ENCODE data around the gene ASCC2. TPM values are rescaled to one million over a fixed set of nuclear protein-coding genes. Genes with fewer than 3 reads are reported as not detected.
A peak's percentile ranks its signal among the peaks of the same experiment; 100 is the strongest.

The ASCC2 gene
- polyA plus RNA-seq, 2 donors: 61.3 to 142 TPM

- peaks cover 11 to 50% of the 10 kb centered on the region in 2 donors for H3K36me3 ChIP-seq (ENCODE audit: control insufficient read depth in 2 of 2, insufficient read depth in 2 of 2, low read length in 1 of 2)
- H3K27ac ChIP-seq (ENCODE audit: low read depth in 2 of 2, low read length in 1 of 2): no peak overlapping the region
- 81 to 88% methylated on average over 5 of the region's 5 CpGs for WGBS, 2 donors
- H3K4me3 ChIP-seq (ENCODE audit: low read depth in 1 of 2, low read length in 2 of 2): no peak overlapping the region
- peaks cover 10 to 26% of the 10 kb centered on the region in 2 donors for H3K4me1 ChIP-seq (ENCODE audit: control insufficient read depth in 2 of 2, insufficient read depth in 2 of 2, low read length in 1 of 2)
- H3K9me3 ChIP-seq (ENCODE audit: control insufficient read depth in 2 of 2, insufficient read depth in 1 of 2, low read depth in 1 of 2, low read length in 1 of 2): no peaks in the 10 kb centered on the region
- H3K27me3 ChIP-seq (ENCODE audit: control insufficient read depth in 1 of 2, insufficient read depth in 2 of 2, low read length in 2 of 2): no peaks in the 10 kb centered on the region
Observed at GRCh38 chr22:29801153-29801552, 36.9 kb downstream of the ASCC2 start.

GRCh38 chr22:29799217-29799680 is 38.8 kb downstream of the ASCC2 start:
- peaks cover 10 to 17% of the 10 kb centered on the region in 2 donors for H3K4me1 ChIP-seq (ENCODE audit: control insufficient read depth in 2 of 2, insufficient read depth in 2 of 2, low read length in 1 of 2)
- 33 to 47% methylated on average over 8 of the region's 8 CpGs for WGBS, 2 donors
- peak overlapping the region; percentile 55 to 91 for H3K27ac ChIP-seq (ENCODE audit: low read depth in 2 of 2, low read length in 1 of 2)
- no peaks in the 10 kb centered on the region for H3K9me3 ChIP-seq (ENCODE audit: control insufficient read depth in 2 of 2, insufficient read depth in 1 of 2, low read depth in 1 of 2, low read length in 1 of 2)
- no peaks in the 10 kb centered on the region for H3K27me3 ChIP-seq (ENCODE audit: control insufficient read depth in 1 of 2, insufficient read depth in 2 of 2, low read length in 2 of 2)
- H3K36me3 ChIP-seq (ENCODE audit: control insufficient read depth in 2 of 2, insufficient read depth in 2 of 2, low read length in 1 of 2): peaks cover 7 to 33% of the 10 kb centered on the region in 2 donors
- H3K4me3 ChIP-seq (ENCODE audit: low read depth in 1 of 2, low read length in 2 of 2): no peak overlapping the region

DNA sequence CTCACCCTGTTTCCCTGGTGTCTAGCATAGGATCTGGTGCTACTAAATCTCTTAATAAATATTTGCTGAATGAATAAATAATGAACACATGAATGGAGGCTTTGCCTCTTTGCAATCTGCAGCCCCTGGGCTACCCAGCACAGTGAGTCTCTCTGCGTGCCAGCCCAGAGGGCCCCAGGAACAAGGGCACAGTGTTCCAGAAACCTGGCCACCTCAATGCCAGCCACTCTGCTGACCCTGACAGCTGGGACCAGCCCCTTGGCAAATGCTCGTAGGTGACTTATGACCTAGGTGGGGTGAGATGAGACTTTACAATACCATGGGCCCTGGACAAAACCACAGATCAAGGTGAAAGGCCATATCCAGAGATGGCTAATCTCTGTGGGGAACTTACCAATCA is 39.3 kb downstream of the ASCC2 start:
- peaks cover 7 to 31% of the 10 kb centered on the region in 2 donors for H3K36me3 ChIP-seq (ENCODE audit: control insufficient read depth in 2 of 2, insufficient read depth in 2 of 2, low read length in 1 of 2)
- no peak overlapping the region for H3K4me3 ChIP-seq (ENCODE audit: low read depth in 1 of 2, low read length in 2 of 2)
- H3K27me3 ChIP-seq (ENCODE audit: control insufficient read depth in 1 of 2, insufficient read depth in 2 of 2, low read length in 2 of 2): no peaks in the 10 kb centered on the region
- peaks cover 10 to 17% of the 10 kb centered on the region in 2 donors for H3K4me1 ChIP-seq (ENCODE audit: control insufficient read depth in 2 of 2, insufficient read depth in 2 of 2, low read length in 1 of 2)
- peak overlapping the region; percentile 55 to 91 for H3K27ac ChIP-seq (ENCODE audit: low read depth in 2 of 2, low read length in 1 of 2)
- no peaks in the 10 kb centered on the region for H3K9me3 ChIP-seq (ENCODE audit: control insufficient read depth in 2 of 2, insufficient read depth in 1 of 2, low read depth in 1 of 2, low read length in 1 of 2)
- WGBS, 2 donors: 61 to 66% methylated on average over 2 of the region's 2 CpGs

DNA sequence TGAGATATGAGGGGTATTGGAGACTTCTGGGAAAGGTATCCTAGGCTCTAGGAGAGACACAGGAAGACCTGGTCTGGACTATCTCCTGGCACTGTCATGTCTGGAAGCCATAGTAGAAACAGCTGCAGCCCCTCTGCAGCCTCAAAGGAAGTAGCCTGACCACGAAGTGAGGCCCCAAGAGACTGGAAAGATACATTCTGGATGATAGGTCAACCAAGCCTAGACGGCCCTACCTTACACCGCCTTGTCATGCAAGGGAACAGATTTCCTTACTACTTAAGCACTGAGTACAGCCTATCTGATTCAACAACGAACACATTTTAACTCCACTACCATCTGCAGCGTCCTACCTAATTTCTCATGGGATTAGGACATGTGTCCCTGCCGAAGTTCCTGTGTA is 39.8 kb downstream of the ASCC2 start:
- no peak overlapping the region for H3K4me3 ChIP-seq (ENCODE audit: low read depth in 1 of 2, low read length in 2 of 2)

DNA sequence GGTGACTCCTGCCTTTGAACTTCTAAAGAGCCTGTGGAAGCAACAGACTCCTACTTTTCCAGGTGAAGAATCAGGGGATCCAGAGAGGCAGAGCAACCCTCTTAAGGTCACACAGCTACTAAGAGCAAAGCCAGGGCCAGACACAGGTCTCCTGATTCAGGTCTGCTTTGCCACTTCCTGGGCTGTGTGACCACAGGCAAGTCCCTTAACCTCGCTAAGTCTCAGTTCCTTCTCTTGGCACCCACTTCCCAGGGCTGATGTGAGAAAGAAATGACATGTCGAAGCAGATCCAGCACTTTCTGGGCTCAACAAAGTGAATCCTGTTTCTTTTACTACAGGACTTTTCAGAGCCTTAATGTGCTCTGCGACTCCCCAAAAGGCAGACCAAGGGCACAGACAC is 40.7 kb downstream of the ASCC2 start:
- peaks cover 10 to 17% of the 10 kb centered on the region in 2 donors for H3K4me1 ChIP-seq (ENCODE audit: control insufficient read depth in 2 of 2, insufficient read depth in 2 of 2, low read length in 1 of 2)
- H3K27ac ChIP-seq (ENCODE audit: low read depth in 2 of 2, low read length in 1 of 2): peak overlapping the region in 1 of 2 donors; percentile 3
- H3K36me3 ChIP-seq (ENCODE audit: control insufficient read depth in 2 of 2, insufficient read depth in 2 of 2, low read length in 1 of 2): peaks cover 18 to 39% of the 10 kb centered on the region in 2 donors

More for the DNA sequence above, 39.8 kb downstream of the ASCC2 start:
- Histone ChIP-seq H3K27ac (ENCODE audit: low read depth in 2 of 2, low read length in 1 of 2) (peak overlapping the region; percentile 55 to 91), H3K4me1 (ENCODE audit: control insufficient read depth in 2 of 2, insufficient read depth in 2 of 2, low read length in 1 of 2) (peaks cover 10 to 17% of the 10 kb centered on the region in 2 donors), H3K36me3 (ENCODE audit: control insufficient read depth in 2 of 2, insufficient read depth in 2 of 2, low read length in 1 of 2) (peaks cover 9 to 31% of the 10 kb centered on the region in 2 donors), H3K27me3 (ENCODE audit: control insufficient read depth in 1 of 2, insufficient read depth in 2 of 2, low read length in 2 of 2) (no peaks in the 10 kb centered on the region), H3K9me3 (ENCODE audit: control insufficient read depth in 2 of 2, insufficient read depth in 1 of 2, low read depth in 1 of 2, low read length in 1 of 2) (no peaks in the 10 kb centered on the region)
- WGBS, 2 donors: 64 to 72% methylated on average over 6 of the region's 6 CpGs

GRCh38 chr22:29795663-29796062 is 42.4 kb downstream of the ASCC2 start:
- peaks cover 10 to 17% of the 10 kb centered on the region in 2 donors for H3K4me1 ChIP-seq (ENCODE audit: control insufficient read depth in 2 of 2, insufficient read depth in 2 of 2, low read length in 1 of 2)
- WGBS, 2 donors: 59 to 74% methylated on average over 5 of the region's 5 CpGs

More for the DNA sequence above, 40.7 kb downstream of the ASCC2 start:
- Histone ChIP-seq H3K27me3 (ENCODE audit: control insufficient read depth in 1 of 2, insufficient read depth in 2 of 2, low read length in 2 of 2) (no peaks in the 10 kb centered on the region), H3K4me3 (ENCODE audit: low read depth in 1 of 2, low read length in 2 of 2) (no peak overlapping the region), H3K9me3 (ENCODE audit: control insufficient read depth in 2 of 2, insufficient read depth in 1 of 2, low read depth in 1 of 2, low read length in 1 of 2) (no peaks in the 10 kb centered on the region)
- WGBS, 2 donors: 73 to 83% methylated on average over 3 of the region's 3 CpGs

DNA sequence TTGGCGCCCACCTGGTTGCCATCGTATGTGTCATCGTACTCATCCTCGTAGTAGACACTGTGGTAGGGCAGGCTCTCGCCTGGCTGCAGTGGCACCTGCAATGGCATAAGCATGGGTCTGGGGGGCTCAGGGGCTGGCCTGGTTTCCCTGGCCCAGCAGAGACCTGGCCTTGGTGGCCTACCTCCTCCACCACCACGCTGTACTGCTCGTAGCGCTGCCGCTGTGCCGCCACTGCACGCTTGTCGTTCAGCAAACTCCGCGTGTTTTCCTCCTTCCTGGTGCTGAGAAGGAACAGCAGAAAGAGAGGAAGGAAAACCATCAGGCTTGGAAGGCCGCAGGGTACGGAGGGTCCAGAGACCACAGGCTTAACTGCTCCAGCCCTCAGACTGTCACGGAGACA is 44.7 kb downstream of the ASCC2 start:
- no peak overlapping the region for H3K27ac ChIP-seq (ENCODE audit: low read depth in 2 of 2, low read length in 1 of 2)
- H3K4me3 ChIP-seq (ENCODE audit: low read depth in 1 of 2, low read length in 2 of 2): no peak overlapping the region
- WGBS, 2 donors: 95 to 98% methylated on average over 17 of the region's 17 CpGs
- H3K9me3 ChIP-seq (ENCODE audit: control insufficient read depth in 2 of 2, insufficient read depth in 1 of 2, low read depth in 1 of 2, low read length in 1 of 2): no peaks in the 10 kb centered on the region
- peaks cover 37 to 56% of the 10 kb centered on the region in 2 donors for H3K36me3 ChIP-seq (ENCODE audit: control insufficient read depth in 2 of 2, insufficient read depth in 2 of 2, low read length in 1 of 2)
- H3K4me1 ChIP-seq (ENCODE audit: control insufficient read depth in 2 of 2, insufficient read depth in 2 of 2, low read length in 1 of 2): peaks cover 5 to 11% of the 10 kb centered on the region in 2 donors
- H3K27me3 ChIP-seq (ENCODE audit: control insufficient read depth in 1 of 2, insufficient read depth in 2 of 2, low read length in 2 of 2): no peaks in the 10 kb centered on the region

More at GRCh38 chr22:29795663-29796062, 42.4 kb downstream of the ASCC2 start:
- Histone ChIP-seq H3K27ac (ENCODE audit: low read depth in 2 of 2, low read length in 1 of 2) (no peak overlapping the region), H3K36me3 (ENCODE audit: control insufficient read depth in 2 of 2, insufficient read depth in 2 of 2, low read length in 1 of 2) (peaks cover 23 to 40% of the 10 kb centered on the region in 2 donors), H3K4me3 (ENCODE audit: low read depth in 1 of 2, low read length in 2 of 2) (no peak overlapping the region), H3K27me3 (ENCODE audit: control insufficient read depth in 1 of 2, insufficient read depth in 2 of 2, low read length in 2 of 2) (no peaks in the 10 kb centered on the region), H3K9me3 (ENCODE audit: control insufficient read depth in 2 of 2, insufficient read depth in 1 of 2, low read depth in 1 of 2, low read length in 1 of 2) (no peaks in the 10 kb centered on the region)

DNA sequence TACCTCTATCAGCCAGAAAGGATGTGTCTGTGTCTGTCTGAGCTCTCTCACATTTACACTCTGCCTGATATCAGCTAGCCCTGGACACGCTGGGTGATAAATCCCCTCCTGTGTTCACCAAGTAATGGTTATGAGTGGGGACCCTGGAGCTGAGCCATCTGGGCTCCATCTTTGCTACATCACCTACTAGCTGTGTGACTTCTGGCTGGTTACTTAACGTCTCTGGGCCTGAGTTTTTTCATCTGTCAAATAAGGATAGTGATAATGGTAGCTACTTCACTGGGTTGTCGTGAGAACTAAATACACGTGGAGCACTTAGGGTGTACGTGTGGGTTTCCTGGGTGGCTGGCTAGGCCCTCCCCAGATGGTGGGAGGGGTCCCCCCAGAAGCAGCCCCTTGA is 48.0 kb downstream of the ASCC2 start:
- 93 to 94% methylated on average over 5 of the region's 5 CpGs for WGBS, 2 donors
- no peaks in the 10 kb centered on the region for H3K9me3 ChIP-seq (ENCODE audit: control insufficient read depth in 2 of 2, insufficient read depth in 1 of 2, low read depth in 1 of 2, low read length in 1 of 2)
- H3K4me1 ChIP-seq (ENCODE audit: control insufficient read depth in 2 of 2, insufficient read depth in 2 of 2, low read length in 1 of 2): peaks cover 3 to 6% of the 10 kb centered on the region in 2 donors
- peaks cover 39 to 51% of the 10 kb centered on the region in 2 donors for H3K36me3 ChIP-seq (ENCODE audit: control insufficient read depth in 2 of 2, insufficient read depth in 2 of 2, low read length in 1 of 2)
- no peak overlapping the region for H3K27ac ChIP-seq (ENCODE audit: low read depth in 2 of 2, low read length in 1 of 2)
- no peak overlapping the region for H3K4me3 ChIP-seq (ENCODE audit: low read depth in 1 of 2, low read length in 2 of 2)
- no peaks in the 10 kb centered on the region for H3K27me3 ChIP-seq (ENCODE audit: control insufficient read depth in 1 of 2, insufficient read depth in 2 of 2, low read length in 2 of 2)

DNA sequence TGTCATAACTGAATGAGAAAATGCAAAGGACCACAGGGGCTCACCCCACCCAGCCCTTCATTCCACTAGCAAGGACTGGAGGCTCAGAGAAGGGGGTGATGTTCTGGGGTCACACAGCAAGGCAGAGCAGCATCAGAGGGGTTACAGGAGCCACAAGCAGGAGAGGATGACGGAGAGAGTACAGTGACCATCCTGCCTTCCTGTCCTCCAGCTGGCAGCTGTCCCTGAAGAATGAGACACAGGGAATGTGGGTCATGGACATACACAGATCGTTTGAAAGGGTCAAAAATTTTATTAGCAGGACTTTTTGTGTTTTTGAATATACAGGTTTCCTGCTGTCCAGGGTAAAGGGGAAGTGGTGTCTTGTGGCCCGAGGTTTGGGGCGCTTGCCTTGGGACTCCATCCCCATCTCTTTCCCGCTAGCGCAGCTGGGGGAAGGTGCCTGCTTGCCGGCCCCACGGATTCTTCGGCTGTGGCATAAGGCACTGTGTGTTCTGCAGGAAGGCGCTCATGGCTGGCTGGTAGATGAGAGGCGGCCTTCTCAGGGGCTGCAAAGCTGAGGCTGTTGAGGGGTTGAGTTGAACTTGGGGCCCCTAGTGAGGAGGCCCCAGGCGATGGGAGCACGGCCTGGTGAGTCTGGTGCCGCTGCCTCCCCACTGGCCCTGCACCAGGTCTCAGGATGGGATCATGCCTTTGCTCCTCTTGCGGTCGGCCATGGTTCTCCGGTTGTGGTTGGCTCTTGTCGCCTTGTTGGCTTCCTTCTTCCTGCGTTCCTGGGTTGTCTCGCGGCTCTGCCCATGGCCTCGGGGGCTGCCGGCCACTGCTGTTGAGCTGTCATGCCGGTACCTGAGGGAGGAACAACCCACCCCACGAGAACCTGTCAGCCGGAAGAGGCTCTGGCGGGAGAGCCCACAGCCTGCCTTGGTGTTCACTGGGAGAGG is 49.5 kb downstream of the ASCC2 start:
- no peaks in the 10 kb centered on the region for H3K9me3 ChIP-seq (ENCODE audit: control insufficient read depth in 2 of 2, insufficient read depth in 1 of 2, low read depth in 1 of 2, low read length in 1 of 2)
- H3K36me3 ChIP-seq (ENCODE audit: control insufficient read depth in 2 of 2, insufficient read depth in 2 of 2, low read length in 1 of 2): peaks cover 39 to 50% of the 10 kb centered on the region in 2 donors
- peaks cover 3 to 10% of the 10 kb centered on the region in 2 donors for H3K4me1 ChIP-seq (ENCODE audit: control insufficient read depth in 2 of 2, insufficient read depth in 2 of 2, low read length in 1 of 2)
- no peak overlapping the region for H3K27ac ChIP-seq (ENCODE audit: low read depth in 2 of 2, low read length in 1 of 2)
- 87 to 89% methylated on average over 25 to 27 of the region's 27 CpGs for WGBS, 2 donors
- no peak overlapping the region for H3K4me3 ChIP-seq (ENCODE audit: low read depth in 1 of 2, low read length in 2 of 2)
- no peaks in the 10 kb centered on the region for H3K27me3 ChIP-seq (ENCODE audit: control insufficient read depth in 1 of 2, insufficient read depth in 2 of 2, low read length in 2 of 2)

All from esophagus (tissue), 2 donors.